Prostate gland (tissue), 1 donor: ENCODE measurements around the gene PIK3C2G.

ENCODE experiments used
- POLR2A ChIP-seq: fragments of 450-650 bp; IDR thresholded peaks from one replicate; pipeline ENCODE4 v1.6.1; 2016; ENCODE audit warnings: antibody characterized with exemption, mild to moderate bottlenecking
- POLR2AphosphoS5 ChIP-seq: sonication (generic); formaldehyde crosslinking; IDR thresholded peaks from one replicate; pipeline ENCODE4 v1.6.1; 2017; ENCODE audit warnings: antibody characterized with exemption

DNA sequence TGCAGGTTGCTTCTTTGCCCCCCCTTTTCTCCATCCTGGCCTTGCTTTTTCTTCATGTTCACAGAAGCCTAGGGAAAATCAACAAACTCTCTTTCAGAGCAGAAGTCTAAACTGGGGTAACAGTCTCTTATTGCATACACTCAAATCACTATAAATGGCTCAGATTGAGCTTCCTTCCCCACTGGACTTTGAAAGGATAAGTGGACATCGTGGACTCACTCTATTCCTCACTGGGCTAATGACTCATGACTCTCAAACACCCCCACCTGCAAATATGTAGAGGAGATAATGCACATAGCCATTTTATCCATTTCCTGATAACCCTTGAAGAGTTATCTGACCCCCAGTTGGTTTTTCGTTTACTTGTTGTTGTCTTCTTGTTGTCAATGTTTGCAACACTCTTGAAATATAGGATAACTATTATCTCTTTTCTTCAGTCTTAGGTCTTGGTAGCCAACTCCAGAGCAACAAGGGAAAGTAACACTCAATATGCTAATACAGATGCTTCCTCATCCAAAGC is 221.3 kb downstream of the PIK3C2G start:
- TF ChIP-seq POLR2A (no peak), POLR2AphosphoS5 (no peak)
